Measurements from ENCODE around the gene COL4A3. TPM values are rescaled to one million over a fixed set of nuclear protein-coding genes. Genes with fewer than 3 reads are reported as not detected.
"Not testable (repeated sequence)": the region's sequence is repeated elsewhere in the genome, so short reads cannot be mapped to it uniquely, and the experiment has no call there.

The COL4A3 gene
- total and polyA plus RNA-seq, 2 donors = 0.94 to 2.5 TPM

GRCh38 chr2:227171779-227172178 lies 7.4 kb downstream of the COL4A3 start:
- H3K4me1 ChIP-seq (ENCODE audit: control insufficient read depth in 2 of 2, insufficient read depth in 2 of 2, low read length in 2 of 2); H3K27ac ChIP-seq (ENCODE audit: low read depth in 1 of 2, low read length in 1 of 2); H3K9me3 ChIP-seq (ENCODE audit: control insufficient read depth in 2 of 2, insufficient read depth in 1 of 2, low read length in 1 of 2); H3K4me3 ChIP-seq (ENCODE audit: low read length in 2 of 2); H3K36me3 ChIP-seq (ENCODE audit: control insufficient read depth in 2 of 2, insufficient read depth in 2 of 2, low read length in 1 of 2); DNase-seq (ENCODE audit: low read depth in 6 of 9, low spot score in 9 of 9); H3K27me3 ChIP-seq (ENCODE audit: control insufficient read depth in 2 of 2, insufficient read depth in 1 of 2, low read length in 1 of 2): not testable (repeated sequence)
- 96% methylated on average over 11 of the region's 11 CpGs for WGBS

- H3K27me3 ChIP-seq (ENCODE audit: control insufficient read depth in 2 of 2, insufficient read depth in 1 of 2, low read length in 1 of 2) = no peaks in the 10 kb centered on the region
- H3K4me1 ChIP-seq (ENCODE audit: control insufficient read depth in 2 of 2, insufficient read depth in 2 of 2, low read length in 2 of 2) = no peaks in the 10 kb centered on the region
- DNase-seq (ENCODE audit: low read depth in 6 of 9, low spot score in 9 of 9) = no peak
- 98% methylated on average over 12 of the region's 12 CpGs for WGBS
- no peaks in the 10 kb centered on the region for H3K9me3 ChIP-seq (ENCODE audit: control insufficient read depth in 2 of 2, insufficient read depth in 1 of 2, low read length in 1 of 2)
- H3K4me3 ChIP-seq (ENCODE audit: low read length in 2 of 2) = no peak overlapping the region
- H3K27ac ChIP-seq (ENCODE audit: low read depth in 1 of 2, low read length in 1 of 2) = no peak overlapping the region
- H3K36me3 ChIP-seq (ENCODE audit: control insufficient read depth in 2 of 2, insufficient read depth in 2 of 2, low read length in 1 of 2) = no peaks in the 10 kb centered on the region
Measured at GRCh38 chr2:227177592-227178336, 13.3 kb downstream of the COL4A3 start.

DNA sequence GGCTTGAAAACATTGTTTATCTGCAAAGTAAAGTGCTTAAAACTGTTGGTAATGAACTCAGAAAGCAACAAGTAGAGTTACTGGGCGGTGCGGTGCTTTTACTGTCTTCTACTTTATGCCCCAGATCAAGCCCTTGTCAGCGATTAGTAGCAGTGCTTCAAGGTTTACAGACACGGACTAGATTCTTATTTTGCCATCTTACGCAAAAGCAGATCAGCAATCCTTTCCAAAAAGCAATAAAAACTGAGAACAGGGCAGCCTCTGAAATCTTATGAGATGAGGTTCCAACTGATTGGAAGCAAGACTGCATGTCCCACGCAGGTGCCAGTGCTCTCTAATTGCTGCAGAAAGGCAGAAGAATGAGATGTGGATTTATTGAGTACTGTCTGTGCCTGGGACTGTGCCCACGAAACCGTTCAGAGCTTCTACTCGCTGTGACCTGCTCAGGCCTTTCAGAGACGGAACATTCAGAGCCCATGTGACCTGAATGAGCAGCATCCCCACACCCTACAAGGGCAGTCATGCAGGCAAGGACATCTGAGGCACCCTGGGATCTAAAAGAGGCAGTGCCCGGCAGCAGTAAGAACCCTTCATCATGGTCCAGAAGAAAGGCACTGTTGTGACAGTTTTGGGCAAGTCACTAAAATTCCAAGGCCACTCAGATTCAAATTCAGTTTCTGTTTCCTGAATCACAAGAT lies 15.7 kb downstream of the COL4A3 start:
- no peak overlapping the region for H3K27ac ChIP-seq (ENCODE audit: low read depth in 1 of 2, low read length in 1 of 2)
- no peaks in the 10 kb centered on the region for H3K27me3 ChIP-seq (ENCODE audit: control insufficient read depth in 2 of 2, insufficient read depth in 1 of 2, low read length in 1 of 2)
- WGBS = 90% methylated on average over 11 of the region's 11 CpGs
- H3K4me1 ChIP-seq (ENCODE audit: control insufficient read depth in 2 of 2, insufficient read depth in 2 of 2, low read length in 2 of 2) = no peaks in the 10 kb centered on the region
- no peaks in the 10 kb centered on the region for H3K36me3 ChIP-seq (ENCODE audit: control insufficient read depth in 2 of 2, insufficient read depth in 2 of 2, low read length in 1 of 2)
- H3K9me3 ChIP-seq (ENCODE audit: control insufficient read depth in 2 of 2, insufficient read depth in 1 of 2, low read length in 1 of 2) = no peaks in the 10 kb centered on the region
- no peak for DNase-seq (ENCODE audit: low read depth in 6 of 9, low spot score in 9 of 9)
- no peak overlapping the region for H3K4me3 ChIP-seq (ENCODE audit: low read length in 2 of 2)

- Histone ChIP-seq H3K27me3 (ENCODE audit: control insufficient read depth in 2 of 2, insufficient read depth in 1 of 2, low read length in 1 of 2) (no peaks in the 10 kb centered on the region), H3K4me3 (ENCODE audit: low read length in 2 of 2) (no peak overlapping the region), H3K36me3 (ENCODE audit: control insufficient read depth in 2 of 2, insufficient read depth in 2 of 2, low read length in 1 of 2) (no peaks in the 10 kb centered on the region), H3K9me3 (ENCODE audit: control insufficient read depth in 2 of 2, insufficient read depth in 1 of 2, low read length in 1 of 2) (no peaks in the 10 kb centered on the region), H3K4me1 (ENCODE audit: control insufficient read depth in 2 of 2, insufficient read depth in 2 of 2, low read length in 2 of 2) (no peaks in the 10 kb centered on the region), H3K27ac (ENCODE audit: low read depth in 1 of 2, low read length in 1 of 2) (no peak overlapping the region)
- WGBS = 93% methylated on average over 3 of the region's 3 CpGs
- no peak for DNase-seq (ENCODE audit: low read depth in 6 of 9, low spot score in 9 of 9)
Measured at GRCh38 chr2:227180770-227181169, 16.3 kb downstream of the COL4A3 start.

DNA sequence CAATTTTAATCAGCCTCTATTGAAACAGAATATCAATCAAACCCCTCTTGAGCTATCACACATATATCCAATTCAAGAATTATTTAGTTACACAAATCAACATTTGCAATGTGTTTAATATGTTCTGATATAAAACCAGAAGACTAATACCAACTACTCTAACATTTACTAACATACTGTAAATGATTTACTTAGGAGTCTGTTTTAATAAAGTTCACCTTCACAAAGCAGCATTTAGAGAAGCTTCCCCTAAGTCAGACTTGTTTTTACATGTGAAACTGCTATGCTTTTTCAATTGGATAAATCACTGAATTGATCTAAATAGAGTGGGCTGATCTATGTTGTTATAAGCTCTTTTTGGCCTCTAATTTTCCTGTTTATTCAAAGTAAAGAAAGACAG lies 18.3 kb downstream of the COL4A3 start:
- H3K27me3 ChIP-seq (ENCODE audit: control insufficient read depth in 2 of 2, insufficient read depth in 1 of 2, low read length in 1 of 2) = no peaks in the 10 kb centered on the region
- H3K36me3 ChIP-seq (ENCODE audit: control insufficient read depth in 2 of 2, insufficient read depth in 2 of 2, low read length in 1 of 2) = no peaks in the 10 kb centered on the region
- no peaks in the 10 kb centered on the region for H3K9me3 ChIP-seq (ENCODE audit: control insufficient read depth in 2 of 2, insufficient read depth in 1 of 2, low read length in 1 of 2)
- H3K27ac ChIP-seq (ENCODE audit: low read depth in 1 of 2, low read length in 1 of 2) = no peak overlapping the region
- no peak overlapping the region for H3K4me3 ChIP-seq (ENCODE audit: low read length in 2 of 2)
- no peaks in the 10 kb centered on the region for H3K4me1 ChIP-seq (ENCODE audit: control insufficient read depth in 2 of 2, insufficient read depth in 2 of 2, low read length in 2 of 2)
- no peak for DNase-seq (ENCODE audit: low read depth in 6 of 9, low spot score in 9 of 9)

- H3K27me3 ChIP-seq (ENCODE audit: control insufficient read depth in 2 of 2, insufficient read depth in 1 of 2, low read length in 1 of 2) = no peaks in the 10 kb centered on the region
- no peaks in the 10 kb centered on the region for H3K9me3 ChIP-seq (ENCODE audit: control insufficient read depth in 2 of 2, insufficient read depth in 1 of 2, low read length in 1 of 2)
- H3K27ac ChIP-seq (ENCODE audit: low read depth in 1 of 2, low read length in 1 of 2) = no peak overlapping the region
- DNase-seq (ENCODE audit: low read depth in 6 of 9, low spot score in 9 of 9) = no peak
- no peaks in the 10 kb centered on the region for H3K36me3 ChIP-seq (ENCODE audit: control insufficient read depth in 2 of 2, insufficient read depth in 2 of 2, low read length in 1 of 2)
- no peak overlapping the region for H3K4me3 ChIP-seq (ENCODE audit: low read length in 2 of 2)
- 97% methylated on average over 2 of the region's 2 CpGs for WGBS
- H3K4me1 ChIP-seq (ENCODE audit: control insufficient read depth in 2 of 2, insufficient read depth in 2 of 2, low read length in 2 of 2) = no peaks in the 10 kb centered on the region
Measured at GRCh38 chr2:227183657-227184367, 19.4 kb downstream of the COL4A3 start.

- H3K27me3 ChIP-seq (ENCODE audit: control insufficient read depth in 2 of 2, insufficient read depth in 1 of 2, low read length in 1 of 2) = no peaks in the 10 kb centered on the region
- 92% methylated on average over 6 of the region's 6 CpGs for WGBS
- no peaks in the 10 kb centered on the region for H3K36me3 ChIP-seq (ENCODE audit: control insufficient read depth in 2 of 2, insufficient read depth in 2 of 2, low read length in 1 of 2)
- no peaks in the 10 kb centered on the region for H3K9me3 ChIP-seq (ENCODE audit: control insufficient read depth in 2 of 2, insufficient read depth in 1 of 2, low read length in 1 of 2)
- DNase-seq (ENCODE audit: low read depth in 6 of 9, low spot score in 9 of 9) = no peak
- no peak overlapping the region for H3K27ac ChIP-seq (ENCODE audit: low read depth in 1 of 2, low read length in 1 of 2)
- H3K4me3 ChIP-seq (ENCODE audit: low read length in 2 of 2) = no peak overlapping the region
- H3K4me1 ChIP-seq (ENCODE audit: control insufficient read depth in 2 of 2, insufficient read depth in 2 of 2, low read length in 2 of 2) = no peaks in the 10 kb centered on the region
Measured at GRCh38 chr2:227185615-227186232, 21.3 kb downstream of the COL4A3 start.

DNA sequence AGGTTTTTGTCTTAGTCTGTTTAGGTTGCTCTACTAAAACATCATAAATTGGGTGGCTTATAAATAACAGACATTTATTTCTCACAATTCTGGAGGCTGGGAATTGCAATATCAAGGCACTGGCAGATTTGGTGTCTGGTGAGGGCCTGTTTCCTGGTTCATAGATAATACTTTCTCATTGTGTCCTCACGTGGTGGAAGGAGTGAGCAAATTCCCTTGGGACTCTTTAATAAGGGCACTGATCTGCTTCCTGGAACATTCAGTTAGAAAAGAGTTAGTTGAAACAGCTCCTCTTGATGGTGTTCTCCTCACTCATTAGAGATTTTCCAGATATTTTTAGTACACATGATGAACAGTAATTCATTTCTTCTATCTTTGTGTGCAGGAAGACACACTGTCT lies 22.3 kb downstream of the COL4A3 start:
- 48% methylated on average over 1 of the region's 1 CpG for WGBS
- H3K27ac ChIP-seq (ENCODE audit: low read depth in 1 of 2, low read length in 1 of 2) = no peak overlapping the region
- no peaks in the 10 kb centered on the region for H3K27me3 ChIP-seq (ENCODE audit: control insufficient read depth in 2 of 2, insufficient read depth in 1 of 2, low read length in 1 of 2)
- no peak for DNase-seq (ENCODE audit: low read depth in 6 of 9, low spot score in 9 of 9)
- no peak overlapping the region for H3K4me3 ChIP-seq (ENCODE audit: low read length in 2 of 2)
- H3K36me3 ChIP-seq (ENCODE audit: control insufficient read depth in 2 of 2, insufficient read depth in 2 of 2, low read length in 1 of 2) = no peaks in the 10 kb centered on the region
- H3K9me3 ChIP-seq (ENCODE audit: control insufficient read depth in 2 of 2, insufficient read depth in 1 of 2, low read length in 1 of 2) = no peaks in the 10 kb centered on the region
- H3K4me1 ChIP-seq (ENCODE audit: control insufficient read depth in 2 of 2, insufficient read depth in 2 of 2, low read length in 2 of 2) = no peaks in the 10 kb centered on the region

DNA sequence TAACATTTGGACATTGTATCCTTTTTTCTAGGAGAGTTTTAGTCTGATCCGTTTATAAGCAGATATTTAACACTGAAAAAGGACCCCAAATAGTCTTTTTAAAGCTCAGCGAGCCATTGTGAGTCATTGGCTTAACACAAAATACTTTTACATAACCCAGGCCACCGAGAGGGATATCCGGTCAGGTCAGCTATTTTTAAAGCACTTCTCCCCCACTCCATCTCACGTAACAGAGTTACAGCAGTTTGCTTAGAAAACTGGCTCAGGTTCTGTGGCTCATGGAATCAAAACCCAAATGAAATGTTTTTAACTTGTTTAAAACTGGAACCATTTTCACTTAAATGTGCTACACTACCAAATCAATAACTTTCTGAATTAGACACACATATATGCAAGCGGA lies 23.9 kb downstream of the COL4A3 start:
- Histone ChIP-seq H3K4me1 (ENCODE audit: control insufficient read depth in 2 of 2, insufficient read depth in 2 of 2, low read length in 2 of 2) (no peaks in the 10 kb centered on the region), H3K36me3 (ENCODE audit: control insufficient read depth in 2 of 2, insufficient read depth in 2 of 2, low read length in 1 of 2) (no peaks in the 10 kb centered on the region), H3K4me3 (ENCODE audit: low read length in 2 of 2) (no peak overlapping the region), H3K27ac (ENCODE audit: low read depth in 1 of 2, low read length in 1 of 2) (no peak overlapping the region), H3K27me3 (ENCODE audit: control insufficient read depth in 2 of 2, insufficient read depth in 1 of 2, low read length in 1 of 2) (no peaks in the 10 kb centered on the region), H3K9me3 (ENCODE audit: control insufficient read depth in 2 of 2, insufficient read depth in 1 of 2, low read length in 1 of 2) (no peaks in the 10 kb centered on the region)
- DNase-seq (ENCODE audit: low read depth in 6 of 9, low spot score in 9 of 9) = no peak
- 54% methylated on average over 6 of the region's 6 CpGs for WGBS
